Measurements from ENCODE around the gene TFPI. TPM values are rescaled to one million over a fixed set of nuclear protein-coding genes. Genes with fewer than 3 reads are reported as not detected.
"Not testable (repeated sequence)": the region's sequence is repeated elsewhere in the genome, so short reads cannot be mapped to it uniquely, and the experiment has no call there.

The TFPI gene
- total and polyA plus RNA-seq, 10 of the 15 experiments (the other 5 are each of a cell fraction or from before 2014, with no cell fraction given): 0.07 to 0.59 (median 0.34) TPM

- TF ChIP-seq USF1 (IDR thresholded peaks at IDR 0.05; ENCODE audit: borderline replicate concordance, extremely low read length, insufficient read depth, low read depth, low read length) (no peak), NFXL1 (IDR thresholded peaks at IDR 0.05; ENCODE audit: borderline replicate concordance) (no peak), HSF1 (IDR thresholded peaks at IDR 0.05; ENCODE audit: low read depth, low read length) (no peak), KAT2A (conservative IDR thresholded peaks at IDR 0.05; ENCODE audit: control insufficient read depth, low read depth, low read length) (no peak), SP1 (IDR thresholded peaks at IDR 0.05; ENCODE audit: low read depth, low read length) (no peak), RELA (IDR thresholded peaks at IDR 0.05; ENCODE audit: borderline replicate concordance, partially characterized antibody) (no peak), RBBP5 (conservative IDR thresholded peaks at IDR 0.05) (no peak), BCL11A (IDR thresholded peaks at IDR 0.05; ENCODE audit: low read depth, low read length) (no peak), ATF7 (IDR thresholded peaks at IDR 0.05; ENCODE audit: low read depth) (no peak), ZZZ3 (IDR thresholded peaks at IDR 0.05; ENCODE audit: control insufficient read depth, insufficient read length, low read depth) (no peak)
Measured at GRCh38 chr2:187566266-187566665, 12.0 kb upstream of the TFPI start (continued).

GRCh38 chr2:187565618-187566017, 11.4 kb upstream of the TFPI start:
- H3K4me2 ChIP-seq (ENCODE audit: control insufficient read depth, insufficient read depth); H3K9ac ChIP-seq (ENCODE audit: control insufficient read depth, insufficient read depth, low read length); FAIRE-seq; RAD21 ChIA-PET (ENCODE audit: unreplicated experiment); intact Hi-C loops (cut with micrococcal nuclease; ENCODE audit: unreplicated experiment); H4K20me1 ChIP-seq (ENCODE audit: control insufficient read depth, insufficient read depth); POLR2A ChIA-PET; DNase-seq (ENCODE audit: low read depth, low spot score); CTCF ChIA-PET; H3K4me3 ChIP-seq; H3K27me3 ChIP-seq (replicated peaks in 1 of 2; ENCODE audit: control insufficient read depth in 2 of 2, insufficient read depth in 2 of 2, low read length in 1 of 2); H3K79me2 ChIP-seq (ENCODE audit: control insufficient read depth, insufficient read depth, low read length); SMC1A ChIA-PET (ENCODE audit: uncharacterized antibody, unreplicated experiment); H2AFZ ChIP-seq (ENCODE audit: control insufficient read depth, low read depth, low read length); ATAC-seq; H3K9me3 ChIP-seq (replicated peaks; ENCODE audit: control insufficient read depth, insufficient read depth, low read length); H3K27ac ChIP-seq (ENCODE audit: control insufficient read depth, insufficient read depth); BruUV-seq (replicated peaks); H3K4me1 ChIP-seq (ENCODE audit: control insufficient read depth, insufficient read depth, low read length); in situ Hi-C loops (cut with MboI); H3K36me3 ChIP-seq (ENCODE audit: control insufficient read depth in 2 of 2, insufficient read depth in 2 of 2, low read length in 1 of 2): not testable (repeated sequence)
- 73% methylated on average over 8 of the region's 11 CpGs for WGBS (ENCODE audit: insufficient coverage, insufficient replicate concordance, low lambda C conversion rate, missing lambda C conversion rate)

GRCh38 chr2:187556493-187556892, 2.3 kb upstream of the TFPI start:
- 79% methylated on average over 15 of the region's 31 CpGs for WGBS (ENCODE audit: insufficient coverage, insufficient replicate concordance, low lambda C conversion rate, missing lambda C conversion rate)
- H3K9me3 ChIP-seq (replicated peaks; ENCODE audit: control insufficient read depth, insufficient read depth, low read length); H3K9ac ChIP-seq (ENCODE audit: control insufficient read depth, insufficient read depth, low read length); in situ Hi-C loops (cut with MboI); SMC1A ChIA-PET (ENCODE audit: uncharacterized antibody, unreplicated experiment); RAD21 ChIA-PET (ENCODE audit: unreplicated experiment); H3K36me3 ChIP-seq (ENCODE audit: control insufficient read depth in 2 of 2, insufficient read depth in 2 of 2, low read length in 1 of 2); H3K79me2 ChIP-seq (ENCODE audit: control insufficient read depth, insufficient read depth, low read length); H3K4me1 ChIP-seq (ENCODE audit: control insufficient read depth, insufficient read depth, low read length); H3K27ac ChIP-seq (ENCODE audit: control insufficient read depth, insufficient read depth); ATAC-seq; intact Hi-C loops (cut with micrococcal nuclease; ENCODE audit: unreplicated experiment); POLR2A ChIA-PET; CTCF ChIA-PET; H4K20me1 ChIP-seq (ENCODE audit: control insufficient read depth, insufficient read depth); FAIRE-seq; H2AFZ ChIP-seq (ENCODE audit: control insufficient read depth, low read depth, low read length); DNase-seq (ENCODE audit: low read depth, low spot score); H3K4me2 ChIP-seq (ENCODE audit: control insufficient read depth, insufficient read depth); H3K27me3 ChIP-seq (replicated peaks in 1 of 2; ENCODE audit: control insufficient read depth in 2 of 2, insufficient read depth in 2 of 2, low read length in 1 of 2); H3K4me3 ChIP-seq; BruUV-seq (replicated peaks): not testable (repeated sequence)

Data from GM12878 (cell line).